Measurements from ENCODE around the gene TRHDE.

The TRHDE gene

DNA sequence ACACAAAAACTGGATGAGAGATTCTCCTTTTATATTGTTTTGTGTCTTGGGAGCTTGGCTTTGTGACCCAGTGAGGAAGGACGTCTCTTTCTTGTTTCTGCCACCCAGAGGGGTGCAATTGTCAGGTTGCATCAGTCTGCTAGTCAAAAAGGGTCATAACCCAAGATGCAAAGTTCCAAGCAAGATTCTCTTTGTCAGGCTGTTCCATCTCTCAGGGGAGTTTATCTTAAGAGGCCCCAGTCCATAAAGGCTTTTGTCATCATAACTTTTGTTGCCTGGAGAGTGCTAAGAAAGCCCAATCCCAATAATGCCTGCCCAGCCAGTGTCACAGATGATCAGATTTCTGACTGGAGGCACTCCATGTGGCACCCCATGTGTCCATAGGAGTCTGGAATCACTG is 444.9 kb downstream of the TRHDE start:
- DNase-seq (ENCODE audit: low read depth in 1 of 2, low spot score in 1 of 2): no peak
